Measurements from ENCODE around the gene IDI2.

IDI2 gene

GRCh38 chr10:983401-983800 is 42.3 kb downstream of the IDI2 start:
- Histone ChIP-seq H3K4me2 (ENCODE audit: low read length) (no peak overlapping the region), H4K20me1 (ENCODE audit: control insufficient read depth, insufficient read depth, low read depth, low read length) (no peaks in the 10 kb centered on the region), H3K36me3 (ENCODE audit: control insufficient read depth, low read length) (peaks cover 7% of the 10 kb centered on the region), H3F3A (ENCODE audit: control insufficient read depth, insufficient read depth) (no peaks in the 10 kb centered on the region), H3K9me3 (ENCODE audit: control insufficient read depth, insufficient read depth, low read length) (peaks cover 30% of the 10 kb centered on the region), H3K79me2 (ENCODE audit: control insufficient read depth, low read length) (peaks cover 15% of the 10 kb centered on the region), H3K9me2 (replicated peaks; ENCODE audit: control insufficient read depth, low read length) (no peaks in the 10 kb centered on the region), H3K27me3 (ENCODE audit: control insufficient read depth, low read length) (no peaks in the 10 kb centered on the region), H3K4me3 (ENCODE audit: low read length) (no peak overlapping the region), H3K27ac (ENCODE audit: low read depth, low read length) (no peak overlapping the region), H3K4me1 (ENCODE audit: control insufficient read depth, low read length) (peaks cover 10% of the 10 kb centered on the region)
- no peak for TF ChIP-seq EZH2phosphoT487 (IDR thresholded peaks at IDR 0.05; ENCODE audit: borderline replicate concordance, low read length)
- TF ChIP-seq, protein P1, sequence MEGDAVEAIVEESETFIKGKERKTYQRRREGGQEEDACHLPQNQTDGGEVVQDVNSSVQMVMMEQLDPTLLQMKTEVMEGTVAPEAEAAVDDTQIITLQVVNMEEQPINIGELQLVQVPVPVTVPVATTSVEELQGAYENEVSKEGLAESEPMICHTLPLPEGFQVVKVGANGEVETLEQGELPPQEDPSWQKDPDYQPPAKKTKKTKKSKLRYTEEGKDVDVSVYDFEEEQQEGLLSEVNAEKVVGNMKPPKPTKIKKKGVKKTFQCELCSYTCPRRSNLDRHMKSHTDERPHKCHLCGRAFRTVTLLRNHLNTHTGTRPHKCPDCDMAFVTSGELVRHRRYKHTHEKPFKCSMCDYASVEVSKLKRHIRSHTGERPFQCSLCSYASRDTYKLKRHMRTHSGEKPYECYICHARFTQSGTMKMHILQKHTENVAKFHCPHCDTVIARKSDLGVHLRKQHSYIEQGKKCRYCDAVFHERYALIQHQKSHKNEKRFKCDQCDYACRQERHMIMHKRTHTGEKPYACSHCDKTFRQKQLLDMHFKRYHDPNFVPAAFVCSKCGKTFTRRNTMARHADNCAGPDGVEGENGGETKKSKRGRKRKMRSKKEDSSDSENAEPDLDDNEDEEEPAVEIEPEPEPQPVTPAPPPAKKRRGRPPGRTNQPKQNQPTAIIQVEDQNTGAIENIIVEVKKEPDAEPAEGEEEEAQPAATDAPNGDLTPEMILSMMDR (IDR thresholded peaks at IDR 0.05; ENCODE audit: low read depth, low read length, poor library complexity, severe bottlenecking) = no peak

DNA sequence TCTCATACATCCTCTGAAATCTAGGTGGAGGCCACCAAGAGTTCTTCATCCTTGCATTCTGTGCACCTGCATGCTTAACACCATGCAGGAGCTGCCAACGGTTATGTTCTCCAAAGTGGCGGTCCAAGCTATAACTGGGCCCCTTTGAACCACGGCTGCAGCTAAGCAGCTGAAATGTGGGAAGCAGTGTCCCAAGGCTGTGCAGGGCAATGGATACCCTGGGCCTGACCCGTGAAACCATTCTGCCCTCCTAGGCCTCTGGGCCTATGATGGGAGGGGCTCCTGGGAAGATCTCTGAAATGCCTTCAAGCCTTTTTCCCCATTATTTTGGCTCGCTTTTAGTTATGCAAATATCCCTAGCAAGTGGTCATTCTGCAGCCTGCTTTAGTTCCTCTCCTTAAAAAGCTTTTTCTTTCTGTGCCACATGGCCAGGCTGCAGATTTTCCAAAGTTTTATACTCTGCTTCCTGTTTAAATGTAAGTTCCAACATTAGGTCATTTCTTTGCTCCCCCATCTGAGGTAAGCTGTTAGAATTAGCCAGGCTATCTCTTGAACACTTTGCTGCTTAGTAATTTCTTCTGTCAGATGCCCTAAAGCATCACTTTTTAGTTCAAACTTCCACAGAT is 45.1 kb downstream of the IDI2 start:
- TF ChIP-seq EZH2phosphoT487 (IDR thresholded peaks at IDR 0.05; ENCODE audit: borderline replicate concordance, low read length) = no peak
- TF ChIP-seq, protein P1 (IDR thresholded peaks at IDR 0.05; ENCODE audit: low read depth, low read length, poor library complexity, severe bottlenecking) = no peak

GRCh38 chr10:978826-979421 is 46.7 kb downstream of the IDI2 start:
- H3K9me2 ChIP-seq (replicated peaks; ENCODE audit: control insufficient read depth, low read length) = no peaks in the 10 kb centered on the region
- peaks cover 33% of the 10 kb centered on the region for H3K9me3 ChIP-seq (ENCODE audit: control insufficient read depth, insufficient read depth, low read length)
- TF ChIP-seq, protein P1 (IDR thresholded peaks at IDR 0.05; ENCODE audit: low read depth, low read length, poor library complexity, severe bottlenecking) = no peak
- TF ChIP-seq EZH2phosphoT487 (IDR thresholded peaks at IDR 0.05; ENCODE audit: borderline replicate concordance, low read length) = no peak
- H3K4me1 ChIP-seq (ENCODE audit: control insufficient read depth, low read length) = no peaks in the 10 kb centered on the region
- no peak overlapping the region for H3K4me2 ChIP-seq (ENCODE audit: low read length)
- H3F3A ChIP-seq (ENCODE audit: control insufficient read depth, insufficient read depth) = no peaks in the 10 kb centered on the region
- no peaks in the 10 kb centered on the region for H4K20me1 ChIP-seq (ENCODE audit: control insufficient read depth, insufficient read depth, low read depth, low read length)
- no peaks in the 10 kb centered on the region for H3K27me3 ChIP-seq (ENCODE audit: control insufficient read depth, low read length)
- no peak overlapping the region for H3K4me3 ChIP-seq (ENCODE audit: low read length)
- no peaks in the 10 kb centered on the region for H3K79me2 ChIP-seq (ENCODE audit: control insufficient read depth, low read length)
- peaks cover 7% of the 10 kb centered on the region for H3K36me3 ChIP-seq (ENCODE audit: control insufficient read depth, low read length)
- no peak overlapping the region for H3K27ac ChIP-seq (ENCODE audit: low read depth, low read length)

More for the DNA sequence above, 45.1 kb downstream of the IDI2 start:
- Histone ChIP-seq H3K9me3 (ENCODE audit: control insufficient read depth, insufficient read depth, low read length) (peaks cover 33% of the 10 kb centered on the region), H3F3A (ENCODE audit: control insufficient read depth, insufficient read depth) (no peaks in the 10 kb centered on the region), H3K27ac (ENCODE audit: low read depth, low read length) (no peak overlapping the region), H3K9me2 (replicated peaks; ENCODE audit: control insufficient read depth, low read length) (no peaks in the 10 kb centered on the region), H3K4me1 (ENCODE audit: control insufficient read depth, low read length) (no peaks in the 10 kb centered on the region), H3K4me3 (ENCODE audit: low read length) (no peak overlapping the region), H3K4me2 (ENCODE audit: low read length) (no peak overlapping the region), H3K36me3 (ENCODE audit: control insufficient read depth, low read length) (peaks cover 7% of the 10 kb centered on the region), H3K27me3 (ENCODE audit: control insufficient read depth, low read length) (no peaks in the 10 kb centered on the region), H4K20me1 (ENCODE audit: control insufficient read depth, insufficient read depth, low read depth, low read length) (no peaks in the 10 kb centered on the region), H3K79me2 (ENCODE audit: control insufficient read depth, low read length) (no peaks in the 10 kb centered on the region)
